PC-9 (cell line): Measurements from ENCODE around the gene POLR3F. TPM values are rescaled to one million over a fixed set of nuclear protein-coding genes. Genes with fewer than 3 reads are reported as not detected.
A peak's percentile ranks its signal among the peaks of the same experiment; 100 is the strongest.

Source experiments
- Bru-seq: library from RNA; stranded (reverse); fragments of 400-500 nt; gene quantifications from one replicate; lab custom pipeline; 2021; lab: Mats Ljungman, UMichigan
- BruChase-seq, 2 experiments: library from RNA; stranded (reverse); fragments of 400-500 nt; gene quantifications; one replicate each; lab custom pipeline; 2021; lab: Mats Ljungman, UMichigan
- BruUV-seq: library from RNA; stranded (reverse); fragments of 400-500 nt; replicated peaks from 2 replicates; lab custom pipeline; 2021; lab: Mats Ljungman, UMichigan
- CTCF ChIA-PET: fragments of 300-600 bp; sonication (Branson Sonifier 250); formaldehyde crosslinking; loops from one replicate; lab custom pipeline; 2022; ENCODE audit warnings: antibody characterized with exemption; lab: Charles Lee
- POLR2A ChIA-PET: fragments of 300-600 bp; sonication (Branson Sonifier 250); formaldehyde crosslinking; loops from one replicate; lab custom pipeline; 2022; ENCODE audit warnings: antibody characterized with exemption; ENCODE audit not compliant: unreplicated experiment; lab: Charles Lee
- DNase-seq, 2 experiments: peaks; one replicate each; pipeline versions ENCODE4 v3.0.0 to v3.0.0-alpha.2; 2015 to 2022; ENCODE audit warnings: mixed read lengths in 1 of 2
- H2AFZ ChIP-seq: fragments of 200-600 bp; sonication (generic); 2 replicates; pipeline ENCODE4 v1.8.1; 2017; ENCODE audit warnings: antibody characterized with exemption
- H3F3A ChIP-seq: fragments of 200-600 bp; sonication (generic); 2 replicates; pipeline ENCODE4 v1.8.1; 2017; ENCODE audit warnings: antibody characterized with exemption, mild to moderate bottlenecking, low read depth; ENCODE audit not compliant: insufficient read depth
- H3K27ac ChIP-seq: fragments of 200-600 bp; sonication (generic); 2 replicates; pipeline ENCODE4 v1.6.1; 2016; ENCODE audit warnings: mixed run types
- H3K27me3 ChIP-seq: fragments of 200-600 bp; sonication (generic); 2 replicates; pipeline ENCODE4 v1.6.1; 2016; ENCODE audit warnings: low read depth, mixed run types; ENCODE audit not compliant: insufficient read depth
- H3K36me3 ChIP-seq: fragments of 200-600 bp; sonication (generic); 2 replicates; pipeline ENCODE4 v1.6.1; 2016; ENCODE audit warnings: low read depth, mixed run types
- H3K4me1 ChIP-seq: fragments of 200-600 bp; sonication (generic); replicated peaks from 2 replicates; pipeline ENCODE4 v1.6.1; 2016; ENCODE audit warnings: mixed run types; ENCODE audit not compliant: insufficient read depth
- H3K4me2 ChIP-seq: fragments of 200-600 bp; sonication (generic); 2 replicates; pipeline ENCODE4 v1.6.1; 2017; ENCODE audit warnings: mixed run types
- H3K4me3 ChIP-seq: fragments of 200-600 bp; sonication (generic); 2 replicates; pipeline ENCODE4 v1.6.1; 2016; ENCODE audit warnings: mixed run types
- H3K79me2 ChIP-seq: fragments of 200-600 bp; sonication (generic); 2 replicates; pipeline ENCODE4 v1.6.1; 2017; ENCODE audit warnings: low read depth, mixed run types
- H3K9me2 ChIP-seq: fragments of 200-600 bp; sonication (generic); 2 replicates; pipeline ENCODE4 v1.8.1; 2017; ENCODE audit warnings: mild to moderate bottlenecking; ENCODE audit not compliant: insufficient read depth
- H3K9me3 ChIP-seq: fragments of 200-600 bp; sonication (generic); 2 replicates; pipeline ENCODE4 v1.8.1; 2016; ENCODE audit warnings: low read depth; ENCODE audit not compliant: insufficient read depth
- H4K20me1 ChIP-seq: fragments of 200-600 bp; sonication (generic); 2 replicates; pipeline ENCODE4 v1.8.1; 2017; ENCODE audit not compliant: insufficient read depth
- EZH2 ChIP-seq: fragments of 200-600 bp; sonication (generic); IDR thresholded peaks from 2 replicates; pipeline ENCODE4 v1.8.0; 2017; ENCODE audit warnings: antibody characterized with exemption, low read depth
- intact Hi-C: fragments of 100-400 bp; cut with micrococcal nuclease; formaldehyde crosslinking; loops from one replicate; pipeline ENCODE4 v1.10.0; 2022; ENCODE audit not compliant: unreplicated experiment
- long read RNA-seq: library from polyadenylated mRNA; stranded (forward); transcript quantifications from one replicate; pipeline ENCODE4 v2.0.0, GENCODE V29; 2022
- total RNA-seq: library from RNA; stranded (reverse); gene quantifications from 2 replicates; pipeline ENCODE4 v1.2.3, GENCODE V29; 2021
- TF ChIP-seq, protein P1 (sequence below): fragments of 200-600 bp; sonication (generic); conservative IDR thresholded peaks from 2 replicates; pipeline ENCODE4 v1.6.1; 2017; ENCODE audit warnings: mixed run types, antibody characterized with exemption, mild to moderate bottlenecking, moderate library complexity

The POLR3F gene, protein sequence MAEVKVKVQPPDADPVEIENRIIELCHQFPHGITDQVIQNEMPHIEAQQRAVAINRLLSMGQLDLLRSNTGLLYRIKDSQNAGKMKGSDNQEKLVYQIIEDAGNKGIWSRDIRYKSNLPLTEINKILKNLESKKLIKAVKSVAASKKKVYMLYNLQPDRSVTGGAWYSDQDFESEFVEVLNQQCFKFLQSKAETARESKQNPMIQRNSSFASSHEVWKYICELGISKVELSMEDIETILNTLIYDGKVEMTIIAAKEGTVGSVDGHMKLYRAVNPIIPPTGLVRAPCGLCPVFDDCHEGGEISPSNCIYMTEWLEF
- total RNA-seq = 7.4 and 9.6 TPM in 2 replicates
- percentile 87 among the genes with signal in this experiment for Bru-seq, nascent RNA
- percentile 83 among the genes with signal in this experiment for BruChase-seq, experiment 1, labeled RNA remaining after a 2-hour chase
- percentile 73 among the genes with signal in this experiment for BruChase-seq, experiment 2, labeled RNA remaining after a 6-hour chase
- long read RNA-seq, transcript POLR3F-201 (9 exons, 2,416 nt) = major isoform, 9 of 14 reads
- long read RNA-seq, partial matches to known transcripts = 2 of 14 reads
- long read RNA-seq, other reads (novel, unspliced or antisense) = 3 of 14 reads

GRCh38 chr20:18466894-18467730 is at the start of gene POLR3F, which contains the start of gene DZANK1:
TSS of gene POLR3F (plus strand) at chr20:18467390. CDS start at chr20:18467507, 117 bp downstream.
TSS of gene DZANK1 (minus strand) at chr20:18467030. CDS start at chr20:18465358, 1,672 bp downstream.
- TF ChIP-seq EZH2 = no peak
- TF ChIP-seq, protein P1, sequence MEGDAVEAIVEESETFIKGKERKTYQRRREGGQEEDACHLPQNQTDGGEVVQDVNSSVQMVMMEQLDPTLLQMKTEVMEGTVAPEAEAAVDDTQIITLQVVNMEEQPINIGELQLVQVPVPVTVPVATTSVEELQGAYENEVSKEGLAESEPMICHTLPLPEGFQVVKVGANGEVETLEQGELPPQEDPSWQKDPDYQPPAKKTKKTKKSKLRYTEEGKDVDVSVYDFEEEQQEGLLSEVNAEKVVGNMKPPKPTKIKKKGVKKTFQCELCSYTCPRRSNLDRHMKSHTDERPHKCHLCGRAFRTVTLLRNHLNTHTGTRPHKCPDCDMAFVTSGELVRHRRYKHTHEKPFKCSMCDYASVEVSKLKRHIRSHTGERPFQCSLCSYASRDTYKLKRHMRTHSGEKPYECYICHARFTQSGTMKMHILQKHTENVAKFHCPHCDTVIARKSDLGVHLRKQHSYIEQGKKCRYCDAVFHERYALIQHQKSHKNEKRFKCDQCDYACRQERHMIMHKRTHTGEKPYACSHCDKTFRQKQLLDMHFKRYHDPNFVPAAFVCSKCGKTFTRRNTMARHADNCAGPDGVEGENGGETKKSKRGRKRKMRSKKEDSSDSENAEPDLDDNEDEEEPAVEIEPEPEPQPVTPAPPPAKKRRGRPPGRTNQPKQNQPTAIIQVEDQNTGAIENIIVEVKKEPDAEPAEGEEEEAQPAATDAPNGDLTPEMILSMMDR = no peak
- Histone ChIP-seq H3K27me3 (no peaks in the 10 kb centered on the region), H3K9me2 (no peaks in the 10 kb centered on the region), H3K36me3 (0 out of 2 replicates have a peak, but pooled peaks cover 12% of the 10 kb centered on the region), H3K4me2 (peak within 1 kb of the TSS; percentile 98), H3K27ac (peak within 1 kb of the TSS; percentile 52), H3K4me1 (peaks cover 16% of the 10 kb centered on the region), H3F3A (no peaks in the 10 kb centered on the region), H3K79me2 (peaks cover 33% of the 10 kb centered on the region), H3K4me3 (peak within 1 kb of the TSS; percentile 97), H3K9me3 (no peaks in the 10 kb centered on the region), H2AFZ (peak within 1 kb of the TSS; percentile 94), H4K20me1 (no peaks in the 10 kb centered on the region)
- no TSS peak for BruUV-seq
- intact Hi-C loops = loop anchor here (1.0 to 2.0 kb wide), 4 partner anchors 30 to 498 kb away; partner anchors contain the start of genes MGME1, RBBP9, SEC23B and SNX5
- ChIA-PET CTCF (no interaction called here), POLR2A (interaction anchor here (1.2 kb wide), 1 partner anchor 40 kb away, joined by 17 read pairs; the partner anchor contains the start of gene SEC23B)
- DNase-seq = peak; percentile 86 to 96

GRCh38 chr20:18421608-18422007 is 45.6 kb upstream of the POLR3F start:
- TF ChIP-seq, protein P1 = no peak
- no peak for TF ChIP-seq EZH2
- intact Hi-C loops = no loop called here
- Histone ChIP-seq H3K4me2 (no peak overlapping the region), H3K9me3 (no peaks in the 10 kb centered on the region), H3K4me3 (no peak overlapping the region), H2AFZ (no peak overlapping the region), H3K4me1 (no peaks in the 10 kb centered on the region), H3K36me3 (no peaks in the 10 kb centered on the region), H3K27me3 (no peaks in the 10 kb centered on the region), H3K9me2 (no peaks in the 10 kb centered on the region), H3K79me2 (no peaks in the 10 kb centered on the region), H4K20me1 (no peaks in the 10 kb centered on the region), H3F3A (no peaks in the 10 kb centered on the region), H3K27ac (no peak overlapping the region)
- CTCF ChIA-PET = no interaction called here
- DNase-seq = no peak
- POLR2A ChIA-PET = no interaction called here
- BruUV-seq = no TSS peak

DNA sequence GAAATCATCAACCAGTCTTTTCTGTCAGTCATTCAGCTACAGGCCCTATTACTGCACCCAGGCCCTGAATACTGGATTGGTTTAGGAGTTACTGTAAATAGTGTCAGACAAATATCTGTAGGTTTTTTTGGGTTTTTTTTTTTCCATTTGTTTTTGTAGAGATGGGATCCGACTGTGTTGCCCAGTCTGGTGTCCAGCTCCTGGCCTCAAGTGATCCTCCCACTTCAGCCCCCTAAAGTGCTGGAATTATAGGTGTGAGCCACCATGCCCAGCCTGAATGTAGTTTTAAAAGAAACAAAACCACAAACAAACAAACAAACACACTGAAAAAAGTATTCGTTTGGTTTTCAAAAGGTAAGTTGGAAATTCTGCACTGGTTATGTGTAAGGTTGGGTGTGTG is 40.0 kb upstream of the POLR3F start:
- Histone ChIP-seq H4K20me1 (no peaks in the 10 kb centered on the region), H3K36me3 (no peaks in the 10 kb centered on the region), H3K27ac (no peak overlapping the region), H3K9me2 (no peaks in the 10 kb centered on the region), H3K9me3 (no peaks in the 10 kb centered on the region), H2AFZ (no peak overlapping the region), H3K4me1 (no peaks in the 10 kb centered on the region), H3F3A (no peaks in the 10 kb centered on the region), H3K79me2 (no peaks in the 10 kb centered on the region), H3K4me2 (no peak overlapping the region), H3K4me3 (no peak overlapping the region), H3K27me3 (no peaks in the 10 kb centered on the region)
- DNase-seq = no peak
- TF ChIP-seq, protein P1 = no peak
- TF ChIP-seq EZH2 = no peak
- CTCF ChIA-PET = no interaction called here
- no TSS peak for BruUV-seq
- intact Hi-C loops = no loop called here
- POLR2A ChIA-PET = no interaction called here
